GM20000 (cell line): ENCODE data around the gene PLA2G4D.

ENCODE experiments used
- DNase-seq: peaks from one replicate; pipeline ENCODE4 v3.0.0; 2012; ENCODE audit warnings: low spot score
- CTCF ChIP-seq: IDR thresholded peaks from 2 replicates; pipeline ENCODE4 v1.5.1; 2012; ENCODE audit warnings: mild to moderate bottlenecking, control low read depth; ENCODE audit errors: extremely low read depth, missing control alignments

PLA2G4D gene

DNA sequence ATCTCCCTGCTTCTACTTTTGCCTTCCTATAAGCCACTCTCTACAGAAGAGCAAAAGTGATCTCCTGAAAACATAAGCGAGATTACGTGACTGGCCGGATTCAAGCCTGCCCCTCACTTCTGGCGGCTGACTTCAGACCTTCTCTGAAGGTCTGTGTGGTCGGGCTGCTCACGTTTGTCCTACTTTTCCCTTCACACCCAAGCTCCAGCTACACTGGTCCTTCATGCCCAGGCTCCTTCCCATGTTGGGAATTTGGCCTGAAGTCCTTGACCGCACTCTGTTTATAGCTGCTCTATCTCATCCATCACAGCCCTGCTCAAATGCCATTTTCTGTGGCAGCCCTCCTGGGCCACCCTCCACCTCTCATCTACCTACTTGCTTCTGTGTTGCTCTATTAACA is 66.8 kb downstream of the PLA2G4D start:
- no peak for DNase-seq
- no peak for TF ChIP-seq CTCF

- TF ChIP-seq CTCF: no peak
Measured at GRCh38 chr15:42024303-42024702, 70.1 kb downstream of the PLA2G4D start.

DNA sequence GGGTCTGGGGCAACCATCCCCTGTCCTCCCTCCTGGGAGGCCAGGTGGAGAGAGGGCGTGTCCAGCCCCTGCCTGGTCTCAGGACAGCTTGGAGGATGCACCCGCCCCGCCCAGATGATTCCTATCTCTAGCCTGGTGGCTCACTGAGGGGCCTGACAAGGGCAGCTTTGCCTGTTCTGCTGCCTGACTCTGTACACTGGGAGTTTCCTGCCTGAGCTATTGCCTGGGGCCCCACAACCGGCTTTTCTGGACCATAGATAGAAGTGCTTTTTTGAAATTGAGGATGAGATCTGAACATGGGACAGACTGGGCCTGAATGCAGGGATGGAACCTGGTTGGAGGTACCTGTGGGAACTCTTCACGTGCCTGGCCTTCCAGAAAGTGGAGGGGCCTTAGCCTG is 72.8 kb downstream of the PLA2G4D start:
- TF ChIP-seq CTCF: no peak
- DNase-seq: no peak

More at GRCh38 chr15:42024303-42024702, 70.1 kb downstream of the PLA2G4D start:
- DNase-seq: no peak

DNA sequence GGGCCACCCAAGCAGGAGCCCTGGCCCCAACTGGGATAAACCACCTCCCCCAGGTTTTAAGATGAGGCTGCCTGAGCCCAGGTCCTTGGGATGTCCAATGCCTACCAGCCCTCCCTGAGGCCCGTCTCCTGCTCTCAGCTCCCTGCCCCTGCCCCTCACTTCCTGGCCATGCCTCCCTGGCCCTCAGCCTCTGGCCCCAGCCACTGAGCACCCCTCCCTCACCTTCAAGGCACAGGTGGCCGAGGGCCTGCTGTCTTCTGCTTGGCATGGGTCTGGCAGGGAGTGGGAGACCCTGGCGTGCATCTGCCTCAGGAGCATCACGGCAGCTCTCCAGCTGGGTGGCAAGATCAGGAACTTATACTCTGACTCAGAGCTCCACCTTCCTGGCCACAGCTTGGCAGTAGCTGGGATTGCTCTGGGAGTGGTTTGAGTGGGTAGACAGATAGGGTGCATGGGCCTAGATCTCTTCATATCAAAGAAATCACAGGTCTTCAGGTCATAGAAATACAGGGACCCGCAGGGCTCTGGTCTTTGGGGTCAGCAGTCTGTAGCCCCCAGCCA is 73.6 kb downstream of the PLA2G4D start, which contains the start of gene PLA2G4E:
PLA2G4E (minus strand) TSS at position 330 of the 561 bp plus-strand sequence; CDS start at position 318, 12 bp downstream.
- TF ChIP-seq CTCF: no peak
- DNase-seq: no peak

GRCh38 chr15:42018306-42019224 is 75.8 kb downstream of the PLA2G4D start:
- DNase-seq: no peak
- no peak for TF ChIP-seq CTCF
